SK-N-SH (cell line): ENCODE measurements around the gene RNASEH1.

ENCODE experiments used
- EP300 ChIP-seq, 2 experiments: IDR thresholded peaks; 2 replicates each; pipeline versions ENCODE4 v1.4.0 to v1.6.1; 2012; ENCODE audit warnings: borderline replicate concordance in 1 of 2, low read depth in 1 of 2, low read length in 1 of 2
- FOSL2 ChIP-seq: IDR thresholded peaks from 2 replicates; pipeline ENCODE4 v1.4.0; 2012; ENCODE audit warnings: low read depth, mild to moderate bottlenecking, moderate library complexity, borderline replicate concordance
- FOXM1 ChIP-seq: IDR thresholded peaks from 2 replicates; pipeline ENCODE4 v1.4.0; 2012; ENCODE audit warnings: low read depth, mild to moderate bottlenecking
- GATA2 ChIP-seq: sonication (generic); formaldehyde crosslinking; IDR thresholded peaks from 2 replicates; pipeline ENCODE4 v1.5.0; 2020; ENCODE audit warnings: mild to moderate bottlenecking, missing genetic modification reagents
- MEF2A ChIP-seq: IDR thresholded peaks from 2 replicates; pipeline ENCODE4 v1.4.0; 2012; ENCODE audit warnings: low read depth, borderline replicate concordance
- POLR2AphosphoS5 ChIP-seq: IDR thresholded peaks from 2 replicates; pipeline ENCODE4 v1.6.1; 2012; ENCODE audit warnings: low read depth, low read length
- RFX5 ChIP-seq: IDR thresholded peaks from 2 replicates; pipeline ENCODE4 v1.6.1; 2012; ENCODE audit warnings: mild to moderate bottlenecking, improper control_type of control experiment, low read length
- SIN3A ChIP-seq: IDR thresholded peaks from 2 replicates; pipeline ENCODE4 v1.6.1; 2012; ENCODE audit warnings: low read depth, mild to moderate bottlenecking, low read length, moderate library complexity, borderline replicate concordance
- TF ChIP-seq, protein P1 (sequence below): fragments of 200-600 bp; sonication (generic); IDR thresholded peaks from 2 replicates; pipeline ENCODE4 v1.6.1; 2017; ENCODE audit warnings: antibody characterized with exemption, mild to moderate bottlenecking, moderate library complexity
- TF ChIP-seq, protein P2 (sequence below): fragments of 150-350 bp; IDR thresholded peaks from 2 replicates; pipeline ENCODE4 v1.6.1; 2017; ENCODE audit warnings: antibody characterized with exemption, low read length, low read depth, borderline replicate concordance
- TF ChIP-seq, protein P3 (sequence below): IDR thresholded peaks from 2 replicates; pipeline ENCODE4 v1.4.0; 2012; ENCODE audit warnings: low read depth, borderline replicate concordance
- TF ChIP-seq, protein P4 (sequence below): fragments of 150-350 bp; IDR thresholded peaks from 2 replicates; pipeline ENCODE4 v1.6.1; 2016; ENCODE audit warnings: mild to moderate bottlenecking, low read depth, low read length
- TF ChIP-seq, protein P5 (sequence below): IDR thresholded peaks from 2 replicates; pipeline ENCODE4 v1.4.0; 2012; ENCODE audit warnings: low read depth

DNA sequence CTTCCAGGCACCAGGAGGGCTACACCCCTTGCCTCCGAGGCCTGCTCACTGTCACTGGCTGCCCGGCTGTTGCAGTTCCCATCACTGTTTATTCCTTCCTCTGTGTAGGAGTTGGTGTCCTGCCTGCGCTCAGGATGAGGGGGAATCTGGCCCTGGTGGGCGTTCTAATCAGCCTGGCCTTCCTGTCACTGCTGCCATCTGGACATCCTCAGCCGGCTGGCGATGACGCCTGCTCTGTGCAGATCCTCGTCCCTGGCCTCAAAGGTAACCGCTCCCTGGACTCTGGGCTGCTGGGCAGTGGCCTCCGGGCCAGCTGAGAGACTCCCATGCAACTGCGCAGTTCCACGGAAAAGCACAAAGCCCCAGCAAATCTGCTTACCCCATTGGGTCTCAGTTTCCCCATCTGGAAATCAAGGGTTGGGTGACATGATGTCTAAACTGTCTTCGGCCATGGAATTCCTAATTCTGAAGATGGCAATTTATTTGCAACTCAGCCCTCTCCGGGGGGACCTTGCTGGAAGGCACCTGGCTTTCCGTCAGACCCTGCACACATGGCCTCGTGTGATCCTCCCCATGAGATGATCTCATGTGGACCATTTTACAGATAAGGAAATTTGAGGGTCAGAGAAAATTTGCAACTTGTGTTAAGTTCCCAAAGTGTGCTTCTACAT, 46.2 kb upstream of the RNASEH1 start:
- TF ChIP-seq, protein P1, sequence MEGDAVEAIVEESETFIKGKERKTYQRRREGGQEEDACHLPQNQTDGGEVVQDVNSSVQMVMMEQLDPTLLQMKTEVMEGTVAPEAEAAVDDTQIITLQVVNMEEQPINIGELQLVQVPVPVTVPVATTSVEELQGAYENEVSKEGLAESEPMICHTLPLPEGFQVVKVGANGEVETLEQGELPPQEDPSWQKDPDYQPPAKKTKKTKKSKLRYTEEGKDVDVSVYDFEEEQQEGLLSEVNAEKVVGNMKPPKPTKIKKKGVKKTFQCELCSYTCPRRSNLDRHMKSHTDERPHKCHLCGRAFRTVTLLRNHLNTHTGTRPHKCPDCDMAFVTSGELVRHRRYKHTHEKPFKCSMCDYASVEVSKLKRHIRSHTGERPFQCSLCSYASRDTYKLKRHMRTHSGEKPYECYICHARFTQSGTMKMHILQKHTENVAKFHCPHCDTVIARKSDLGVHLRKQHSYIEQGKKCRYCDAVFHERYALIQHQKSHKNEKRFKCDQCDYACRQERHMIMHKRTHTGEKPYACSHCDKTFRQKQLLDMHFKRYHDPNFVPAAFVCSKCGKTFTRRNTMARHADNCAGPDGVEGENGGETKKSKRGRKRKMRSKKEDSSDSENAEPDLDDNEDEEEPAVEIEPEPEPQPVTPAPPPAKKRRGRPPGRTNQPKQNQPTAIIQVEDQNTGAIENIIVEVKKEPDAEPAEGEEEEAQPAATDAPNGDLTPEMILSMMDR: no peak
- TF ChIP-seq, protein P2, sequence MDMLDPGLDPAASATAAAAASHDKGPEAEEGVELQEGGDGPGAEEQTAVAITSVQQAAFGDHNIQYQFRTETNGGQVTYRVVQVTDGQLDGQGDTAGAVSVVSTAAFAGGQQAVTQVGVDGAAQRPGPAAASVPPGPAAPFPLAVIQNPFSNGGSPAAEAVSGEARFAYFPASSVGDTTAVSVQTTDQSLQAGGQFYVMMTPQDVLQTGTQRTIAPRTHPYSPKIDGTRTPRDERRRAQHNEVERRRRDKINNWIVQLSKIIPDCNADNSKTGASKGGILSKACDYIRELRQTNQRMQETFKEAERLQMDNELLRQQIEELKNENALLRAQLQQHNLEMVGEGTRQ: peak; percentile 31; the same call in 1 of the 2 replicates
- no peak for TF ChIP-seq SIN3A
- TF ChIP-seq EP300 (IDR thresholded peaks at IDR 0.05; ENCODE audit: borderline replicate concordance in 1 of 2, low read depth in 1 of 2, low read length in 1 of 2): peak in 1 of 2 experiments; percentile 94; a peak in 2 of 4 replicates
- TF ChIP-seq POLR2AphosphoS5: no peak; the same call in 1 of the 2 replicates
- TF ChIP-seq, protein P3, sequence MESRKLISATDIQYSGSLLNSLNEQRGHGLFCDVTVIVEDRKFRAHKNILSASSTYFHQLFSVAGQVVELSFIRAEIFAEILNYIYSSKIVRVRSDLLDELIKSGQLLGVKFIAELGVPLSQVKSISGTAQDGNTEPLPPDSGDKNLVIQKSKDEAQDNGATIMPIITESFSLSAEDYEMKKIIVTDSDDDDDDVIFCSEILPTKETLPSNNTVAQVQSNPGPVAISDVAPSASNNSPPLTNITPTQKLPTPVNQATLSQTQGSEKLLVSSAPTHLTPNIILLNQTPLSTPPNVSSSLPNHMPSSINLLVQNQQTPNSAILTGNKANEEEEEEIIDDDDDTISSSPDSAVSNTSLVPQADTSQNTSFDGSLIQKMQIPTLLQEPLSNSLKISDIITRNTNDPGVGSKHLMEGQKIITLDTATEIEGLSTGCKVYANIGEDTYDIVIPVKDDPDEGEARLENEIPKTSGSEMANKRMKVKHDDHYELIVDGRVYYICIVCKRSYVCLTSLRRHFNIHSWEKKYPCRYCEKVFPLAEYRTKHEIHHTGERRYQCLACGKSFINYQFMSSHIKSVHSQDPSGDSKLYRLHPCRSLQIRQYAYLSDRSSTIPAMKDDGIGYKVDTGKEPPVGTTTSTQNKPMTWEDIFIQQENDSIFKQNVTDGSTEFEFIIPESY: no peak
- TF ChIP-seq FOXM1: no peak
- TF ChIP-seq, protein P4, sequence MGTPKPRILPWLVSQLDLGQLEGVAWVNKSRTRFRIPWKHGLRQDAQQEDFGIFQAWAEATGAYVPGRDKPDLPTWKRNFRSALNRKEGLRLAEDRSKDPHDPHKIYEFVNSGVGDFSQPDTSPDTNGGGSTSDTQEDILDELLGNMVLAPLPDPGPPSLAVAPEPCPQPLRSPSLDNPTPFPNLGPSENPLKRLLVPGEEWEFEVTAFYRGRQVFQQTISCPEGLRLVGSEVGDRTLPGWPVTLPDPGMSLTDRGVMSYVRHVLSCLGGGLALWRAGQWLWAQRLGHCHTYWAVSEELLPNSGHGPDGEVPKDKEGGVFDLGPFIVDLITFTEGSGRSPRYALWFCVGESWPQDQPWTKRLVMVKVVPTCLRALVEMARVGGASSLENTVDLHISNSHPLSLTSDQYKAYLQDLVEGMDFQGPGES: no peak
- TF ChIP-seq GATA2 (CRISPR knock-in tag): peak; percentile 78
- TF ChIP-seq, protein P5, sequence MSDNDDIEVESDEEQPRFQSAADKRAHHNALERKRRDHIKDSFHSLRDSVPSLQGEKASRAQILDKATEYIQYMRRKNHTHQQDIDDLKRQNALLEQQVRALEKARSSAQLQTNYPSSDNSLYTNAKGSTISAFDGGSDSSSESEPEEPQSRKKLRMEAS: no peak
- TF ChIP-seq FOSL2: no peak
- TF ChIP-seq MEF2A: no peak
- TF ChIP-seq RFX5: no peak
